ENCODE results near the gene DNASE1L2. TPM values are rescaled to one million over a fixed set of nuclear protein-coding genes. Genes with fewer than 3 reads are reported as not detected.
"Not testable (repeated sequence)": the region's sequence is repeated elsewhere in the genome, so short reads cannot be mapped to it uniquely, and the experiment has no call there.

DNASE1L2 gene
- total and polyA plus RNA-seq, 4 donors, result 0.38 to 1.1 (median 0.73) TPM

GRCh38 chr16:2234813-2235170 is 1.5 kb upstream of the DNASE1L2 start:
- peaks cover 0 to 7% of the 10 kb centered on the region in 2 donors for H3K36me3 ChIP-seq (ENCODE audit: control insufficient read depth in 1 of 2, insufficient read depth in 2 of 2, low read length in 1 of 2)
- WGBS, 2 donors, result 92 to 97% methylated on average over 18 of the region's 18 CpGs
- ATAC-seq (ENCODE audit: low FRiP score), result no peak

GRCh38 chr16:2235234-2235651 is 1.0 kb upstream of the DNASE1L2 start:
- ATAC-seq (ENCODE audit: low FRiP score) (no peak), DNase-seq (no peak)
- Histone ChIP-seq H3K36me3 (ENCODE audit: control insufficient read depth in 1 of 2, insufficient read depth in 2 of 2, low read length in 1 of 2) (peaks cover 0 to 5% of the 10 kb centered on the region in 2 donors), H3K4me3 (ENCODE audit: low read length in 2 of 2) (no peak overlapping the region), H3K9me3 (ENCODE audit: control insufficient read depth, low read length) (no peaks in the 10 kb centered on the region), H3K27me3 (ENCODE audit: control insufficient read depth in 1 of 2, insufficient read depth in 2 of 2, low read length in 1 of 2) (no peaks in the 10 kb centered on the region), H3K27ac (ENCODE audit: low read depth in 1 of 2, low read length in 2 of 2) (no peak overlapping the region), H3K4me1 (ENCODE audit: control insufficient read depth in 1 of 2, insufficient read depth in 2 of 2, low read length in 2 of 2) (no peaks in the 10 kb centered on the region)
- intact Hi-C loops (cut with DNase I), result no loop called here
- 93 to 95% methylated on average over 28 of the region's 28 CpGs for WGBS, 2 donors

More at GRCh38 chr16:2234813-2235170, 1.5 kb upstream of the DNASE1L2 start:
- H3K27ac ChIP-seq (ENCODE audit: low read depth in 1 of 2, low read length in 2 of 2), result no peak overlapping the region
- H3K4me1 ChIP-seq (ENCODE audit: control insufficient read depth in 1 of 2, insufficient read depth in 2 of 2, low read length in 2 of 2), result no peaks in the 10 kb centered on the region
- intact Hi-C loops (cut with DNase I), result no loop called here
- H3K27me3 ChIP-seq (ENCODE audit: control insufficient read depth in 1 of 2, insufficient read depth in 2 of 2, low read length in 1 of 2), result no peaks in the 10 kb centered on the region
- no peaks in the 10 kb centered on the region for H3K9me3 ChIP-seq (ENCODE audit: control insufficient read depth, low read length)
- no peak for DNase-seq
- no peak overlapping the region for H3K4me3 ChIP-seq (ENCODE audit: low read length in 2 of 2)

DNA sequence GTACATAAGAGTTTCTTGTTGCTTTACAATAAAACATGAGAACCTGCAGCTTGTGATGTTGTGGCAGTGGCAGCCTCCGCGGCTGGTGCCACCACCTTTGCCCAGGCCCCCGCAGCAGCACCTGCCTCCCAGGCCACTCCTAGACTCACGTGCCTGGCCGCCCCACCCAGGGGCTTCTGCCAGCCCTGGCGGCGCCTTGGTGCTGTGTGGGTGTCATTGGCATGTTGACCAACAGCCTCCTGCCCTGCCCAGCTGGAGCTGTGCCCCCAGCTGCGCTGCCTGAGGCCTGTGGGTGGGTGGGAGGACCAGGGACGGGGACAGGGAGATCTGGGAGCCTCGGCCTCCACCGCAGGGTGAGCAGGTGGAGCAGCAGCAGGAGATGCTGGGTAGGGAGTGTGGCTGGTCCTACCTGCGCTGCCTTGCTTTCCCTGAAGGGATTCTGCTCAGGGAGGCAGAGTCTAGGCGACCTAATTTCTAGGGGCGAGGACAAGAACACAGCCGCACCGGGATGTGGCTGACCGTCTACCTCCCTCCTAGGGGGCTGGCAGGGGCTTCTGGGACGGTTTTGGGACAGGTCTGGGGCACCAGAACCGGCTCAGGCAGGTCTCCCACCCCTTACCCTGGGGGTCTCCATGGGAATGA is 428 bp upstream of the DNASE1L2 start:
- Histone ChIP-seq H3K27me3 (ENCODE audit: control insufficient read depth in 1 of 2, insufficient read depth in 2 of 2, low read length in 1 of 2) (no peaks in the 10 kb centered on the region), H3K27ac (ENCODE audit: low read depth in 1 of 2, low read length in 2 of 2) (no peak overlapping the region), H3K4me3 (ENCODE audit: low read length in 2 of 2) (no peak overlapping the region), H3K9me3 (ENCODE audit: control insufficient read depth, low read length) (no peaks in the 10 kb centered on the region), H3K4me1 (ENCODE audit: control insufficient read depth in 1 of 2, insufficient read depth in 2 of 2, low read length in 2 of 2) (no peaks in the 10 kb centered on the region), H3K36me3 (ENCODE audit: control insufficient read depth in 1 of 2, insufficient read depth in 2 of 2, low read length in 1 of 2) (peaks cover 0 to 5% of the 10 kb centered on the region in 2 donors)
- DNase-seq (no peak), ATAC-seq (ENCODE audit: low FRiP score) (no peak)
- WGBS, 2 donors, result 69 to 74% methylated on average over 19 of the region's 19 CpGs
- intact Hi-C loops (cut with DNase I), result no loop called here

GRCh38 chr16:2237102-2237482 is 848 bp downstream of the DNASE1L2 start:
- no peaks in the 10 kb centered on the region for H3K27me3 ChIP-seq (ENCODE audit: control insufficient read depth in 1 of 2, insufficient read depth in 2 of 2, low read length in 1 of 2)
- H3K4me1 ChIP-seq (ENCODE audit: control insufficient read depth in 1 of 2, insufficient read depth in 2 of 2, low read length in 2 of 2), result no peaks in the 10 kb centered on the region
- H3K27ac ChIP-seq (ENCODE audit: low read depth in 1 of 2, low read length in 2 of 2), result no peak overlapping the region
- DNase-seq (no peak), ATAC-seq (ENCODE audit: low FRiP score) (no peak)
- 6 to 8% methylated on average over 40 of the region's 40 CpGs for WGBS, 2 donors
- peaks cover 0 to 5% of the 10 kb centered on the region in 2 donors for H3K36me3 ChIP-seq (ENCODE audit: control insufficient read depth in 1 of 2, insufficient read depth in 2 of 2, low read length in 1 of 2)
- intact Hi-C loops (cut with DNase I), result no loop called here
- H3K9me3 ChIP-seq (ENCODE audit: control insufficient read depth, low read length), result no peaks in the 10 kb centered on the region
- no peak overlapping the region for H3K4me3 ChIP-seq (ENCODE audit: low read length in 2 of 2)

DNA sequence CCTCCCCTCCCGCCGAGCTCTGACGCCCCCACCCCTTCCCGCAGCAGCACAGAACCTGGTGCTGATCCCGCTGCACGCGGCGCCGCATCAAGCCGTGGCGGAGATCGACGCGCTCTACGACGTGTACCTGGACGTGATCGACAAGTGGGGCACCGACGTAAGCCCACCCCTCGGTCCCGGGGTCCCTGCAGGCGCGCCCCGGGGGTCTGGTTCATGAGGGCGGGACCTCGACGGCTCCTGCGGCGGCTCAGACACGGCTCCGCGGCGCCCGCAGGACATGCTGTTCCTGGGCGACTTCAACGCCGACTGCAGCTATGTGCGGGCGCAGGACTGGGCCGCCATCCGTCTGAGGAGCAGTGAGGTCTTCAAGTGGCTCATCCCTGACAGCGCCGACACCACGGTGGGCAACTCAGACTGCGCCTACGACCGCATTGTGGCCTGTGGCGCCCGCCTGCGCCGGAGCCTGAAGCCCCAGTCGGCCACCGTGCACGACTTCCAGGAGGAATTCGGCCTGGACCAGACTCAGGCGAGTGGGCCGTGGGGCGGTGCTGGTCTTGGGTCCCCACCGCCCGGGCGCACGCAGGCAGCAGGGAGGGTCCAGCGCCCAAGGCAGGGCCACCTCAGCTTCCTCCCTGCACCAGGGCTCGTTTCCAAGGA is 1.4 kb downstream of the DNASE1L2 start:
- DNase-seq, result no peak
- Histone ChIP-seq H3K9me3 (ENCODE audit: control insufficient read depth, low read length) (no peaks in the 10 kb centered on the region), H3K4me1 (ENCODE audit: control insufficient read depth in 1 of 2, insufficient read depth in 2 of 2, low read length in 2 of 2) (no peaks in the 10 kb centered on the region), H3K36me3 (ENCODE audit: control insufficient read depth in 1 of 2, insufficient read depth in 2 of 2, low read length in 1 of 2) (peaks cover 0 to 7% of the 10 kb centered on the region in 2 donors), H3K27me3 (ENCODE audit: control insufficient read depth in 1 of 2, insufficient read depth in 2 of 2, low read length in 1 of 2) (no peaks in the 10 kb centered on the region), H3K27ac (ENCODE audit: low read depth in 1 of 2, low read length in 2 of 2) (no peak overlapping the region), H3K4me3 (ENCODE audit: low read length in 2 of 2) (no peak overlapping the region)
- intact Hi-C loops (cut with DNase I), result no loop called here
- 36 to 39% methylated on average over 56 to 65 of the region's 65 CpGs for WGBS, 2 donors
- no peak for ATAC-seq (ENCODE audit: low FRiP score)

DNA sequence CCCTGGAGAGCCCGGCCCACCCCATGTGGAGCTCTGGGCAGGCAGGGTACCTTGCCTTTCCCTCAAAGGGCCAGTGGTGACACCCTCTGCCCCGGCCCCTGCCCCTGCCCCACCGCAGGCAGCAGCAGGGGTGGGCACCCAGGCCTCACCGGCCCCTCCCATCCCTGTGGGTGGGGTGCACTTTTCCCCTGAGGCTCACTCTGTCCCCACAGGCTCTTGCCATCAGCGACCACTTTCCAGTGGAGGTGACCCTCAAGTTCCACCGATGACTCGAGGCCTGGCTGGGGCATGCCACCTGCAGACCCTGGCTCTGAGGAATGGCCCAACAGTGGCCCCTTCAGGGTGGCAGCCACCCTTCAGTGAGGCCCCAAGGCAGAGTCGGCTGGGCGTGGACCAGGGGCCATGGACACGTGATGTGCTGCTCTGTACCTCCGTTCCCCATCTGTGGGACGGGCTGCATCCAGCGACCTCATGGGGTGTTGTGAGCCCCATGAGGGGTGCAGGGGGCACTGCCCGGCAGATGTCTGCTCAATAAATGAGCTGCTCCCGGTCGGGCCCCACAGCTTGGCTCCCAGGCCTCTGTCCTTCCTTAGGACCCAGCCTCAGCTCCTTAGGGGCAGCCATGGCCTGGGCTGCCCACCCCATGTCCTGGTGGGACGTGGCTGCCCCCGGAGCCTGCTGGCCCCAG is 2.0 kb downstream of the DNASE1L2 start:
- Histone ChIP-seq H3K4me3 (ENCODE audit: low read length in 2 of 2) (no peak overlapping the region), H3K27ac (ENCODE audit: low read depth in 1 of 2, low read length in 2 of 2) (no peak overlapping the region), H3K4me1 (ENCODE audit: control insufficient read depth in 1 of 2, insufficient read depth in 2 of 2, low read length in 2 of 2) (no peaks in the 10 kb centered on the region), H3K27me3 (ENCODE audit: control insufficient read depth in 1 of 2, insufficient read depth in 2 of 2, low read length in 1 of 2) (no peaks in the 10 kb centered on the region), H3K9me3 (ENCODE audit: control insufficient read depth, low read length) (no peaks in the 10 kb centered on the region), H3K36me3 (ENCODE audit: control insufficient read depth in 1 of 2, insufficient read depth in 2 of 2, low read length in 1 of 2) (peaks cover 0 to 8% of the 10 kb centered on the region in 2 donors)
- DNase-seq (no peak), ATAC-seq (ENCODE audit: low FRiP score) (no peak)
- intact Hi-C loops (cut with DNase I), result no loop called here
- 74 to 79% methylated on average over 18 of the region's 18 CpGs for WGBS, 2 donors

DNA sequence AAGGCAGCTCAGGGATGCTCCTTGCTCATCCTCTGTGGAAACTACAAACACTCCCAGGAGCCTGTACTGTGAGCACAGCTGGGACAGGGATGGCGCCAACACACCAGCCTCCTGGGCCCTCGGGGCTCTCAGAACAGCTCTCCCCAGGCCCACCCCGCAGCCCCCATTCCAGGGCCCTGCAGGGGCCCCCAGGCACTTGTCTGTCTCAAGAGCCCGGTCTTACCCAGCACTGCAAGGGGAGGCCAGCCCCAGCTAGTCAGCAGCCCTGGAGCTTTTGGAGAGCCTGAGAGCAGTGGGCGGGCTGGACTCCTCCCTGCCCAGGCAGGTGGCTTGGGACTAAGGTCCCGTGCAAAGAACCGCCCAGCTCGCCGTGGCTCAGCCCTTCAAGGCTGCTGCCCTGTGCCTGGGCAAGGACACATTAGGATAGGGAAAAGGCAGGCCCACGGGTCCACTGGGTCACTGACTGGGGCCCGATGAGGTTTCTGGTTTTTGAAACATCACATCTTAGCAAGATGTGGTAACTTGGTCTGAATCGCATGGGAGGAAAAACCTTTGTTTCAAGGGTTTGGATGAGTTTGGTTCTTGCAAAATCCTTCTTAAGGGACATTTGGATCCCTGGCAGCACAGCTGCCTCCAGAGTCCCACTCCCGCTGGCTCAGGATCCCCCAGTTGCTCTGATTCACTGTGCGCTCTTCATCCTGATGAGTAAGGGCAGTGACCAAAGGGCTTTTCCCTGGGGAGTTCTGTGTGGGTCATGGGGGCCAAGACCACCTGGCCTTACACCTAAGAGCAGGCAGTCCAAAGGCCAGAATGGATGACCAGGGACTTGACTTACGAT is 2.8 kb downstream of the DNASE1L2 start:
- 83 to 86% methylated on average over 15 of the region's 15 CpGs for WGBS, 2 donors
- Histone ChIP-seq H3K9me3 (ENCODE audit: control insufficient read depth, low read length) (no peaks in the 10 kb centered on the region), H3K4me1 (ENCODE audit: control insufficient read depth in 1 of 2, insufficient read depth in 2 of 2, low read length in 2 of 2) (no peaks in the 10 kb centered on the region), H3K36me3 (ENCODE audit: control insufficient read depth in 1 of 2, insufficient read depth in 2 of 2, low read length in 1 of 2) (peaks cover 0 to 7% of the 10 kb centered on the region in 2 donors), H3K27me3 (ENCODE audit: control insufficient read depth in 1 of 2, insufficient read depth in 2 of 2, low read length in 1 of 2) (no peaks in the 10 kb centered on the region), H3K27ac (ENCODE audit: low read depth in 1 of 2, low read length in 2 of 2) (no peak overlapping the region), H3K4me3 (ENCODE audit: low read length in 2 of 2) (no peak overlapping the region)
- DNase-seq (no peak), ATAC-seq (ENCODE audit: low FRiP score) (no peak)
- intact Hi-C loops (cut with DNase I), result no loop called here

DNA sequence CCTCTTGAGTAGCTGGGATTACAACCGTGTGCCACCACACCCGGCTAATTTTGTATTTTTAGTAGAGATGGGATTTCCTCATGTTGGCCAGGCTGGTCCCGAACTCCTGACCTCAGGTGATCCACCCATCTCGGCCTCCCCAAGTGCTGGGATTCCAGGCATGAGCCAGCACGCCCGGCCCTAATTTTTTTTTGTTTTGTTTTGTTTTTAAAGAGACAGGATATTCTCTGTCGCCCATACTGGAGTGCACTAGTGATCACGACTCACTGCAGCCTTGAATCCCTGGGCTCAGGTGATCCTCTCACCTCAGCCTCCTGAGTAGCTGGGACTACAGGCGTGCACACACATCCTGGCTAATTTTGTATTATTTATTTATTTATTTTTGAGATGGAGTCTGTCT is 4.1 kb downstream of the DNASE1L2 start:
- DNase-seq; intact Hi-C loops (cut with DNase I); H3K9me3 ChIP-seq (ENCODE audit: control insufficient read depth, low read length); H3K27me3 ChIP-seq (ENCODE audit: control insufficient read depth in 1 of 2, insufficient read depth in 2 of 2, low read length in 1 of 2); H3K4me1 ChIP-seq (ENCODE audit: control insufficient read depth in 1 of 2, insufficient read depth in 2 of 2, low read length in 2 of 2); H3K27ac ChIP-seq (ENCODE audit: low read depth in 1 of 2, low read length in 2 of 2); H3K4me3 ChIP-seq (ENCODE audit: low read length in 2 of 2); ATAC-seq (ENCODE audit: low FRiP score); H3K36me3 ChIP-seq (ENCODE audit: control insufficient read depth in 1 of 2, insufficient read depth in 2 of 2, low read length in 1 of 2): not testable (repeated sequence)
- WGBS, 2 donors, result 82 to 86% methylated on average over 9 of the region's 9 CpGs

Data from aorta (tissue), 5 donors.